Neuronal stem cell (in vitro differentiated cells): ENCODE measurements around the gene TPCN2.

Source experiments
- DNase-seq: peaks from one replicate; pipeline ENCODE4 v3.0.0-alpha.2; 2013; ENCODE audit warnings: low spot score
- H2AFZ ChIP-seq: one replicate; pipeline ENCODE4 v1.6.1; 2013; ENCODE audit warnings: mild to moderate bottlenecking, low read length, inconsistent platforms
- H2AK5ac ChIP-seq: 2 replicates; pipeline ENCODE4 v1.6.1; 2013; ENCODE audit warnings: low read depth, mild to moderate bottlenecking, inconsistent platforms, low read length, moderate library complexity, mixed read lengths
- H2BK120ac ChIP-seq: 2 replicates; pipeline ENCODE4 v1.6.1; 2013; ENCODE audit warnings: low read depth, mild to moderate bottlenecking, inconsistent platforms, low read length, moderate library complexity, mixed read lengths
- H2BK12ac ChIP-seq: one replicate; pipeline ENCODE4 v1.6.1; 2013; ENCODE audit warnings: low read length, inconsistent platforms
- H2BK15ac ChIP-seq: 2 replicates; pipeline ENCODE4 v1.6.1; 2013; ENCODE audit warnings: mild to moderate bottlenecking, low read length, inconsistent platforms, mixed read lengths
- H2BK5ac ChIP-seq: one replicate; pipeline ENCODE4 v1.6.1; 2013; ENCODE audit warnings: inconsistent platforms, mild to moderate bottlenecking, low read length, moderate library complexity
- H3K14ac ChIP-seq: one replicate; pipeline ENCODE4 v1.6.1; 2013; ENCODE audit warnings: low read length, inconsistent platforms
- H3K18ac ChIP-seq: 2 replicates; pipeline ENCODE4 v1.6.1; 2013; ENCODE audit warnings: low read length, inconsistent platforms
- H3K23ac ChIP-seq: 2 replicates; pipeline ENCODE4 v1.6.1; 2013; ENCODE audit warnings: low read depth, mild to moderate bottlenecking, mixed read lengths, low read length, inconsistent platforms; ENCODE audit not compliant: poor library complexity
- H3K27ac ChIP-seq: replicated peaks from 3 replicates; pipeline ENCODE4 v1.5.1; 2013; ENCODE audit warnings: low read length, inconsistent platforms
- H3K27me3 ChIP-seq, 3 experiments: 2 replicates each; pipeline ENCODE4 v1.6.1; 2013; ENCODE audit warnings: low read length in 3 of 3, mild to moderate bottlenecking in 2 of 3, inconsistent platforms in 1 of 3, low read depth in 1 of 3, mixed read lengths in 1 of 3, moderate library complexity in 1 of 3; ENCODE audit not compliant: control insufficient read depth in 3 of 3, insufficient read depth in 3 of 3
- H3K36me3 ChIP-seq, 2 donors: replicated peaks in 1 of 2; 2 replicates each; pipeline ENCODE4 v1.6.1; 2013; ENCODE audit warnings: low read length in 2 of 2; ENCODE audit not compliant: control insufficient read depth in 2 of 2, insufficient read depth in 2 of 2
- H3K4ac ChIP-seq: 2 replicates; pipeline ENCODE4 v1.6.1; 2013; ENCODE audit warnings: inconsistent platforms, mild to moderate bottlenecking, low read length, moderate library complexity
- H3K4me1 ChIP-seq, 2 donors: 1 replicate in 1 of 2; 2 replicates in 1 of 2; pipeline ENCODE4 v1.6.1; 2013; ENCODE audit warnings: low read length in 2 of 2, low read depth in 1 of 2; ENCODE audit not compliant: control insufficient read depth in 2 of 2, insufficient read depth in 1 of 2
- H3K4me2 ChIP-seq: one replicate; pipeline ENCODE4 v1.6.1; 2013; ENCODE audit warnings: mild to moderate bottlenecking, low read length, inconsistent platforms; ENCODE audit not compliant: insufficient read depth, poor library complexity, severe bottlenecking
- H3K4me3 ChIP-seq, 2 donors: 2 replicates each; pipeline ENCODE4 v1.5.1; 2013; ENCODE audit warnings: low read length in 2 of 2, mild to moderate bottlenecking in 2 of 2, inconsistent platforms in 1 of 2, moderate library complexity in 1 of 2
- H3K79me1 ChIP-seq: one replicate; pipeline ENCODE4 v1.6.1; 2013; ENCODE audit warnings: low read depth, mild to moderate bottlenecking, inconsistent platforms, low read length, moderate library complexity
- H3K9ac ChIP-seq: one replicate; pipeline ENCODE4 v1.6.1; 2013; ENCODE audit warnings: mild to moderate bottlenecking, low read depth, low read length, inconsistent platforms; ENCODE audit not compliant: poor library complexity
- H3K9me3 ChIP-seq, 2 donors: replicated peaks in 1 of 2; 2 replicates each; pipeline versions ENCODE3 to v1.6.1; 2013; ENCODE audit warnings: low read length in 2 of 2, mild to moderate bottlenecking in 2 of 2, inconsistent platforms in 1 of 2, low read depth in 1 of 2, mixed read lengths in 1 of 2, moderate library complexity in 1 of 2; ENCODE audit not compliant: control insufficient read depth in 2 of 2, insufficient read depth in 1 of 2
- H4K8ac ChIP-seq: one replicate; pipeline ENCODE4 v1.6.1; 2013; ENCODE audit warnings: low read depth, mild to moderate bottlenecking, inconsistent platforms, low read length, moderate library complexity
- H4K91ac ChIP-seq: one replicate; pipeline ENCODE4 v1.6.1; 2013; ENCODE audit warnings: low read length, low read depth, mild to moderate bottlenecking, inconsistent platforms; ENCODE audit not compliant: poor library complexity
- WGBS, 2 donors: extraction: QIAGEN DNeasy Blood & Tissue Kit; methylation state at CpG; one replicate each; pipeline ENCODE4 v1.1.7; 2013; ENCODE audit warnings: missing lambda C conversion rate in 2 of 2, mixed read lengths in 1 of 2; ENCODE audit not compliant: insufficient read length in 2 of 2, insufficient replicate concordance in 1 of 2; ENCODE audit errors: extremely low coverage in 2 of 2; 5-methylcytosine and 5-hydroxymethylcytosine counted together

TPCN2 gene

DNA sequence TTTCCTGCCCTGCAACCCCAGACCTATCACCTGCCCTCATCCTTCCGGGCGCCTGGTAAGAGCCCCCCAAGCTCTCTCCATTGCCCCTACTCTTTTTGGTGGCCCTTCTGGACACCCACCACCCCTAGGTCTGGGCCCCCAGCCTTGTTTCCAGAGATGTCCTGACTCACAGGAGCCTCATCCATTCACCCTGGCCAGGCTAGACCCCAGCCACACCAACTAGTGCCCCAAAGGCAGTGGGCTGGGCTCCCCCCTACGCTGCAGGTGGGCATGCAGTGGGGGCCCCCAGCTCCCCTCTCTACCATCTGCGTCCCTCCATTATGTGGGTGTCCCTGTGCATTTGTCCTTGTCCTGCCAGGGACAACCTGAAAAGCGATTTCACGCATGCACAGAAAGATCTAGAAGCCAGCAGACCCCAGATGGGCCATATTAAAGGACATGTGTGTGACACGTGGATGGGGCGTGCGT is 37.1 kb upstream of the TPCN2 start:
- H3K4me1 ChIP-seq, result peaks cover 47 to 54% of the 10 kb centered on the region in 2 donors
- peak overlapping the region; percentile 99 for H4K8ac ChIP-seq
- H3K27ac ChIP-seq, result no peak overlapping the region
- no peak for DNase-seq
- peak overlapping the region; percentile 95 for H4K91ac ChIP-seq
- H2BK5ac ChIP-seq, result peak overlapping the region; percentile 43
- WGBS, 2 donors, result no CpG with 5 or more reads among the region's 9 CpGs
- no peaks in the 10 kb centered on the region for H3K36me3 ChIP-seq
- no peak overlapping the region for H3K4ac ChIP-seq
- peaks cover 0 to 73% (median 2%) of the 10 kb centered on the region in 3 experiments for H3K27me3 ChIP-seq
- H2BK15ac ChIP-seq, result peak overlapping the region; percentile 62
- peaks cover 2% of the 10 kb centered on the region for H3K79me1 ChIP-seq
- peak overlapping the region; percentile 98 for H2AK5ac ChIP-seq
- H2BK12ac ChIP-seq, result no peak overlapping the region
- no peak overlapping the region for H3K4me2 ChIP-seq
- H3K23ac ChIP-seq, result peak overlapping the region; percentile 29
- no peak overlapping the region for H3K4me3 ChIP-seq
- H3K9ac ChIP-seq, result no peak overlapping the region
- peak overlapping the region; percentile 96 for H3K18ac ChIP-seq
- no peak overlapping the region for H3K14ac ChIP-seq
- peak overlapping the region; percentile 73 for H2BK120ac ChIP-seq
- peak overlapping the region; percentile 86 for H2AFZ ChIP-seq
- H3K9me3 ChIP-seq, result peaks cover 0 to 2% of the 10 kb centered on the region in 2 donors

DNA sequence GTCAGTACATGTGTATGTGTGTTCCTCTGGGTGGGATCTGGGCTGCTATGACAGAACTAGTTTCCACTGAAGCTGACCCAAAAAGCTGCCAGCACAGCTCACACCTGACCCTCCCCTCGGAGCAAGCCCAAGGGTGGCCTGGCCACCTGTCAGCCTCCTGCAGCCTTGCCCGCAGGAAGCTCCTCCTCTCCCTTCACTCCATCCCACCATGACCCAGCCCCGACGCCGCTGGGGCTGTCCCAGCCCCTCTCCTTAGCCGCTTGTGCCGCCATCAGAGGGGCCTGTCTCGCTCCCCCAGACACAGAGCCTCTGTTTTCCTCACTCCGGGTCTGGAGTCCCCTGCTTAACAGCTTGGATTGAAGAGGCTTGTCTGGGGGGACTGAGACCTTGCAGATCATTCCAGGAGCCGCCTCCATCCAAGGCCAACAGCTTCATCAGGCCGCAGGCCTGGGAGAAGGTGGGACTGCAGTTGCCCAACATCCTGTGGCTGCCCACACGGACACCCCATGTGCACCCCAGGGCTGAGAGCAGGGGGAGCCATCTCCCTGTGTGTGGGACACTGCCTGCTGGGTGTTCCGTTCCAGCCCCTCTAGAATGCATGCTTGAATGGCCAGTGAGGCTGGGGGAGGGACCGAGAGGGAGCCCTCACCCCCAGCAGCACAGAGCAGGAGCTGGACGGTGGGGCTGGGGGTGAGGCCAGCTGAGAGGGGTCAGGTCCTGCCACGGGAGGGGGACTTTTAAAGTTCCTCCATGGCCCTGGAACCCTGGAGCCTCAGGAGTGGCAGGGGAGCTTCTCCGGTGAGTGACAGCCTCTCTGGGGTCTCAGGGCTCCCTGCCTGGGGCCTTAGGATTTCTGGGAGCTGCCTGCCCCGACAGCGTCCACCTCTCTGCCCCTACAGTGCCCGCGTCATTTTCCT is 36.4 kb upstream of the TPCN2 start:
- Histone ChIP-seq H3K4me3 (peak overlapping the region; percentile 15 to 21), H3K4me2 (peak overlapping the region; percentile 78), H3K4me1 (peaks cover 47 to 52% of the 10 kb centered on the region in 2 donors), H2BK120ac (peak overlapping the region; percentile 73), H3K36me3 (no peaks in the 10 kb centered on the region), H2AFZ (peak overlapping the region; percentile 86), H3K23ac (peak overlapping the region; percentile 68), H3K4ac (peak overlapping the region; percentile 77), H2BK12ac (peak overlapping the region; percentile 66), H3K9ac (peak overlapping the region; percentile 64), H3K9me3 (no peaks in the 10 kb centered on the region), H3K18ac (peak overlapping the region; percentile 96), H2BK15ac (peak overlapping the region; percentile 62), H4K91ac (no peak overlapping the region), H3K27ac (no peak overlapping the region), H3K27me3 (peaks cover 0 to 70% (median 2%) of the 10 kb centered on the region in 3 experiments), H3K14ac (peak overlapping the region; percentile 73), H2AK5ac (peak overlapping the region; percentile 98), H3K79me1 (peaks cover 2% of the 10 kb centered on the region), H4K8ac (no peak overlapping the region), H2BK5ac (peak overlapping the region; percentile 43)
- no peak for DNase-seq
- WGBS, 2 donors, result no CpG with 5 or more reads among the region's 21 CpGs

DNA sequence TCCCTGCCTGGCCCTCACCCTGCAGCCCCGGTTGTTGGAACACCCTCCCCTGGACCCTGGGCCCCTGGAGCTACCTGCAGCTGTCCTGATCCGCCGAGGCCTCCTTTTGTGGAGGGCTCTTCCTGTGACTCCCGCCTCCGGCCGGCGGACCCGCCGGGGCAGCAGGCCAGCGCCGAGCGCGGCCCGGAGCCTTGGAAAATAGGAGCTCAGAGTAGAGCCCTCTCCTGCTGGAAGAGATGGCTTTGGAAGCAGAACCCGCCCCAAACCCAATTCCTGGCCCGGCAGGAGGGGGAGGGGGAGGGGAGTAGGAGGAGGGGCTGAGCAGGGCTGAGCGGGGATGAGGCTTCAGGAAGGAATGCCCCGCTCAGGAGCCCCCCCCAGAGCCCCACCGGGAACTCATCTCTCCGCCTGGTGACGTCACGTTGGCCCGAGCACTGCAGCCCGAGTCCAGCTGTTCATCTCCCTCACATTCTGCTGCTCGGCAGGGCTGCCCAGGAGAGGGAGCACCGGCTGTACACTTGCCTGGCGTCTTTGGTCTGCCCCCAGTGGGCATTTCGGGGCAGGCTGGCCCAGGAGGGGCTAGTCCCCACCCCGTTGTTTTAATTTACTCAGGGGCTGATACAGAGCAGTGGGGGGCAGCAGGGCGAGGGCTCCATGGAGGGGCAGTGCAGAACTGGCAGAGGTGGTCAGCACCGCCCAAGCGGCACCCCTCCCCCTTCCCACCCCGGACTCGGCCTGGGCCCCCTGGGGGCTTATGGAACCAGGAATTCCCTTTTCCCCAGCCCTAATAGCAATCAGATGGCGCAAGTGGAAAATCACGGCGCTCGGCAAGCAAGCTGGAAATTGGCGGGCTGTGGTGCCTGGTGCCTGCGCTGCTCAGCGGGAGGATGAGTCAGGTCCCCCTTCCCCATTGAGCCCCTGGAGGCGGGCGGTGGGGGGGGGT is 35.5 kb upstream of the TPCN2 start, which contains the start of gene MRGPRF:
Gene MRGPRF (minus strand): TSS at position 238 of the 943 bp plus-strand sequence. CDS start 3,345 bp downstream, outside the sequence.
- H3K79me1 ChIP-seq, result peaks cover 2% of the 10 kb centered on the region
- peak within 1 kb of the TSS; percentile 25 for H4K8ac ChIP-seq
- no peak for DNase-seq
- H3K9me3 ChIP-seq, result no peaks in the 10 kb centered on the region
- H3K4me3 ChIP-seq, result peak within 1 kb of the TSS; percentile 21 to 68
- peak within 1 kb of the TSS; percentile 73 for H2BK120ac ChIP-seq
- peak within 1 kb of the TSS; percentile 5 for H4K91ac ChIP-seq
- no CpG with 5 or more reads among the region's 43 CpGs for WGBS, 2 donors
- H3K4me2 ChIP-seq, result peak within 1 kb of the TSS; percentile 78
- H3K4ac ChIP-seq, result peak within 1 kb of the TSS; percentile 77
- H2BK15ac ChIP-seq, result peak within 1 kb of the TSS; percentile 98
- no peaks in the 10 kb centered on the region for H3K36me3 ChIP-seq
- peak within 1 kb of the TSS; percentile 73 for H3K14ac ChIP-seq
- peak within 1 kb of the TSS; percentile 82 for H2BK12ac ChIP-seq
- H3K18ac ChIP-seq, result peak within 1 kb of the TSS; percentile 96
- peaks cover 0 to 64% (median 2%) of the 10 kb centered on the region in 3 experiments for H3K27me3 ChIP-seq
- peak within 1 kb of the TSS; percentile 86 for H2AFZ ChIP-seq
- H3K4me1 ChIP-seq, result peaks cover 45 to 49% of the 10 kb centered on the region in 2 donors
- peak within 1 kb of the TSS; percentile 78 for H3K9ac ChIP-seq
- H2AK5ac ChIP-seq, result peak within 1 kb of the TSS; percentile 98
- H3K27ac ChIP-seq, result no peak within 1 kb of the TSS
- peak within 1 kb of the TSS; percentile 68 for H3K23ac ChIP-seq
- H2BK5ac ChIP-seq, result peak within 1 kb of the TSS; percentile 43
